Thyroid gland (tissue), 4 donors: ENCODE measurements around the gene DFFB. TPM values are rescaled to one million over a fixed set of nuclear protein-coding genes. Genes with fewer than 3 reads are reported as not detected.

Experiments used
- DNase-seq, 2 donors: peaks; one replicate each; pipeline ENCODE4 v3.0.0-alpha.2; 2019
- H3K27ac ChIP-seq, 3 donors: fragments of 200-600 bp; sonication (generic); 1 replicate in 2 of 3; 2 replicates in 1 of 3; pipeline ENCODE4 v1.5.1; 2016 to 2019; ENCODE audit warnings: mild to moderate bottlenecking in 1 of 3, moderate library complexity in 1 of 3
- H3K27me3 ChIP-seq: fragments of 200-600 bp; sonication (generic); one replicate; pipeline ENCODE4 v1.5.1; 2019
- H3K36me3 ChIP-seq, 2 donors: fragments of 200-600 bp; sonication (generic); one replicate each; pipeline ENCODE4 v1.5.1; 2016 to 2019
- H3K4me1 ChIP-seq, 2 donors: fragments of 200-600 bp; sonication (generic); one replicate each; pipeline ENCODE4 v1.5.1; 2017 to 2019
- H3K4me3 ChIP-seq, 3 donors: fragments of 200-600 bp; sonication (generic); replicated peaks in 1 of 3; 1 replicate in 2 of 3; 2 replicates in 1 of 3; pipeline ENCODE4 v1.5.1; 2016; ENCODE audit warnings: mild to moderate bottlenecking in 1 of 3
- H3K9me3 ChIP-seq: fragments of 200-600 bp; sonication (generic); one replicate; pipeline ENCODE4 v1.5.1; 2017
- CTCF ChIP-seq, 6 experiments: fragments of 200-600 bp in 3 of 6; fragments of 450-650 bp in 3 of 6; sonication (generic) in 3 of 6; IDR thresholded peaks; one replicate each; pipeline ENCODE4 v1.5.1; 2016 to 2019; ENCODE audit warnings: antibody characterized with exemption in 6 of 6, mild to moderate bottlenecking in 2 of 6, inconsistent platforms in 1 of 6, moderate library complexity in 1 of 6
- POLR2A ChIP-seq, 2 donors: fragments of 450-650 bp; IDR thresholded peaks; one replicate each; pipeline ENCODE4 v1.6.1; 2017; ENCODE audit warnings: antibody characterized with exemption in 2 of 2, mild to moderate bottlenecking in 2 of 2, moderate library complexity in 1 of 2
- WGBS, 2 donors: methylation state at CpG; one replicate each; pipeline ENCODE4 v1.1.5; 2017; 5-methylcytosine and 5-hydroxymethylcytosine counted together
- intact Hi-C: fragments of 100-400 bp; cut with DNase I; formaldehyde crosslinking; loops from one replicate; pipeline ENCODE4 v1.15.1; 2023
- total RNA-seq, 4 donors: library from RNA; depleted of rRNA; stranded (reverse); fragments of >200 nt; gene quantifications; one replicate each; pipeline ENCODE4 v1.2.3, GENCODE V29; 2016

DFFB gene
- total RNA-seq, 4 donors from 2014 or later = 5.1 to 8.6 (median 6.8) TPM

- DNase-seq = no peak
- Histone ChIP-seq H3K27me3 (no peaks in the 10 kb centered on the region), H3K36me3 (peaks cover 9 to 28% of the 10 kb centered on the region in 2 donors), H3K9me3 (no peaks in the 10 kb centered on the region), H3K27ac (no peak overlapping the region), H3K4me3 (no peak overlapping the region), H3K4me1 (no peaks in the 10 kb centered on the region)
- no peak for TF ChIP-seq POLR2A (IDR thresholded peaks at IDR 0.05)
- no peak for TF ChIP-seq CTCF (IDR thresholded peaks at IDR 0.05)
- intact Hi-C loops = no loop called here
- WGBS, 2 donors = 93 to 97% methylated on average over 3 to 5 of the region's 5 CpGs
These were observed 23.9 kb downstream of the DFFB start for GRCh38 chr1:3881193-3881480.

DNA sequence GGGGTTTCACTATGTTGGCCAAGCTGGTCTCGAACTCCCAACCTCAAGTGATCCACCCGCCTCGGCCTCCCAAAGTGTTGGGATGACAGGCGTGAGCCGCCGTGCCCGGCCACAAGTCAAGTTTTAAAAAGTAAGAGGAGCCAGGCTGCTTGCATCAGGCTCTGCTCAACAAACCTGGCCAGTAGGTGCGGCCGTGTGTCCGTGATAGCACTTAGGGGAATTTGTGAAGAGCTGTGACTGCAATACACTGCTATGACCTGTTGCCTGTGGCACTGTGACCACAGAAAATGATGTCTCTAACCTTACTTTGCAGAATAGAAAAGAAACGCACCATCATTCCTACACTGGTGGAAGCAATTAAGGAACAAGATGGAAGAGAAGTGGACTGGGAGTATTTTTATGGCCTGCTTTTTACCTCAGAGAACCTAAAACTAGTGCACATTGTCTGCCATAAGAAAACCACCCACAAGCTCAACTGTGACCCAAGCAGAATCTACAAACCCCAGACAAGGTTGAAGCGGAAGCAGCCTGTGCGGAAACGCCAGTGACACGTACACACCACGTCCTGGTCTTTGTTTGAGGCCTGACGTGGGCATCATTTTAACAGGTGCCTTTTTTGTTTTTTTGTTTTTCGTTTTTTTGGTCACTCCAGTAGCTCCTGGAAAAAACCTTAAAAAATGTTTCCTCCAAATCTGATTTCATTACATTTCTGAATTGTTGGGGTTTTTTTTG, 26.1 kb downstream of the DFFB start:
- H3K4me3 ChIP-seq = no peak overlapping the region
- TF ChIP-seq POLR2A (IDR thresholded peaks at IDR 0.05) (no peak), CTCF (IDR thresholded peaks at IDR 0.05) (no peak)
- intact Hi-C loops = no loop called here
- no peaks in the 10 kb centered on the region for H3K9me3 ChIP-seq
- no peaks in the 10 kb centered on the region for H3K4me1 ChIP-seq
- 95 to 96% methylated on average over 18 of the region's 18 CpGs for WGBS, 2 donors
- no peak for DNase-seq
- no peaks in the 10 kb centered on the region for H3K27me3 ChIP-seq
- H3K27ac ChIP-seq = no peak overlapping the region
- peaks cover 16 to 35% of the 10 kb centered on the region in 2 donors for H3K36me3 ChIP-seq

GRCh38 chr1:3884966-3885365, 27.7 kb downstream of the DFFB start:
- no peak for TF ChIP-seq POLR2A (IDR thresholded peaks at IDR 0.05)
- no peak overlapping the region for H3K27ac ChIP-seq
- H3K9me3 ChIP-seq = no peaks in the 10 kb centered on the region
- no peaks in the 10 kb centered on the region for H3K27me3 ChIP-seq
- 88 to 93% methylated on average over 13 of the region's 13 CpGs for WGBS, 2 donors
- H3K4me1 ChIP-seq = no peaks in the 10 kb centered on the region
- intact Hi-C loops = no loop called here
- H3K36me3 ChIP-seq = peaks cover 19 to 34% of the 10 kb centered on the region in 2 donors
- no peak overlapping the region for H3K4me3 ChIP-seq
- DNase-seq = no peak

GRCh38 chr1:3885611-3886010, 28.3 kb downstream of the DFFB start:
- H3K27me3 ChIP-seq = no peaks in the 10 kb centered on the region
- TF ChIP-seq POLR2A (IDR thresholded peaks at IDR 0.05) = no peak
- TF ChIP-seq CTCF (IDR thresholded peaks at IDR 0.05) = no peak
- no peaks in the 10 kb centered on the region for H3K9me3 ChIP-seq
- no peak overlapping the region for H3K27ac ChIP-seq
- H3K4me3 ChIP-seq = no peak overlapping the region
- DNase-seq = no peak
- no peaks in the 10 kb centered on the region for H3K4me1 ChIP-seq
- 87 to 91% methylated on average over 7 of the region's 7 CpGs for WGBS, 2 donors
- H3K36me3 ChIP-seq = peaks cover 22 to 41% of the 10 kb centered on the region in 2 donors
- intact Hi-C loops = no loop called here

- Histone ChIP-seq H3K36me3 (peaks cover 24 to 45% of the 10 kb centered on the region in 2 donors), H3K4me3 (no peak overlapping the region), H3K9me3 (no peaks in the 10 kb centered on the region), H3K27ac (no peak overlapping the region), H3K4me1 (no peaks in the 10 kb centered on the region), H3K27me3 (no peaks in the 10 kb centered on the region)
- 88 to 94% methylated on average over 14 to 15 of the region's 15 CpGs for WGBS, 2 donors
- intact Hi-C loops = no loop called here
- no peak for TF ChIP-seq CTCF (IDR thresholded peaks at IDR 0.05)
- no peak for DNase-seq
These were observed 28.9 kb downstream of the DFFB start for GRCh38 chr1:3886106-3886670.
